GM12875 (cell line): ENCODE results near the gene HENMT1.
"Not testable (repeated sequence)": the region's sequence is repeated elsewhere in the genome, so short reads cannot be mapped to it uniquely, and the experiment has no call there.

Experiments used
- H3K4me3 ChIP-seq: one replicate; pipeline ENCODE4 v1.5.1; 2011; ENCODE audit warnings: low read depth, low read length, control low read depth
- TF ChIP-seq, protein P1 (sequence below): IDR thresholded peaks from 2 replicates; pipeline ENCODE4 v1.5.1; 2011; ENCODE audit warnings: low read depth, mild to moderate bottlenecking, control low read depth, inconsistent platforms, low read length, moderate library complexity, borderline replicate concordance; ENCODE audit not compliant: insufficient read depth

Gene HENMT1

DNA sequence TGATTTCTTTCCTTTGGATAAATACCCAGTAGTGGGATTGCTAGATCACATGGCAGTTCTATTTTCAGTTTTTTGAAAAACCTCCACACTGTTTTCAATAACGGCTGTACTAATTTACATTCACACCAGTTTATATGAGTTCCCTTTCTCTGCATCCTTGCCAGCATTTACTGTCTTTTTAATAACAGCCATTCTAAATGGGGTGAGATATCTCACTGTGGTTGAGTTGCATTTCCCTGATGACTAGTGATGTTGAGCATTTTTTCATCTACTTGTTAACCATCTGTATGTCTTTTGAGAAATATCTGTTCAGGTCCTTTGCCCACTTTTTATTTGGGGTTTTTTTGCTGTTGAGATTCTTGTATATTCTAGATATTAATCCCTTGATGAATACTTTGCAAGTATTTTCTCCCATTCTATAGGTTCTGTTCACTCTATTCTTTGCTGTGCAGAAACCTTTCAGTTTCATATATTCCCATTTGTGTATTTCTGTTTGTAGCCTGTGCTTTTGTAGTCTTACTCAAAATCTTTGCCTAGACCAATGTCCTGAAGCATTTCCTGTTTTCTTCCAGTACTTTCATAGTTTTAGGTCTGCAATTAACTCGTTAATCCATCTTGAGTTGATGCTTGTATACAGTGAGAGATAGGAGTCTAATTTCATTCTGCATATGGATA is 7.3 kb downstream of the HENMT1 start:
- TF ChIP-seq, protein P1, sequence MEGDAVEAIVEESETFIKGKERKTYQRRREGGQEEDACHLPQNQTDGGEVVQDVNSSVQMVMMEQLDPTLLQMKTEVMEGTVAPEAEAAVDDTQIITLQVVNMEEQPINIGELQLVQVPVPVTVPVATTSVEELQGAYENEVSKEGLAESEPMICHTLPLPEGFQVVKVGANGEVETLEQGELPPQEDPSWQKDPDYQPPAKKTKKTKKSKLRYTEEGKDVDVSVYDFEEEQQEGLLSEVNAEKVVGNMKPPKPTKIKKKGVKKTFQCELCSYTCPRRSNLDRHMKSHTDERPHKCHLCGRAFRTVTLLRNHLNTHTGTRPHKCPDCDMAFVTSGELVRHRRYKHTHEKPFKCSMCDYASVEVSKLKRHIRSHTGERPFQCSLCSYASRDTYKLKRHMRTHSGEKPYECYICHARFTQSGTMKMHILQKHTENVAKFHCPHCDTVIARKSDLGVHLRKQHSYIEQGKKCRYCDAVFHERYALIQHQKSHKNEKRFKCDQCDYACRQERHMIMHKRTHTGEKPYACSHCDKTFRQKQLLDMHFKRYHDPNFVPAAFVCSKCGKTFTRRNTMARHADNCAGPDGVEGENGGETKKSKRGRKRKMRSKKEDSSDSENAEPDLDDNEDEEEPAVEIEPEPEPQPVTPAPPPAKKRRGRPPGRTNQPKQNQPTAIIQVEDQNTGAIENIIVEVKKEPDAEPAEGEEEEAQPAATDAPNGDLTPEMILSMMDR, result no peak

DNA sequence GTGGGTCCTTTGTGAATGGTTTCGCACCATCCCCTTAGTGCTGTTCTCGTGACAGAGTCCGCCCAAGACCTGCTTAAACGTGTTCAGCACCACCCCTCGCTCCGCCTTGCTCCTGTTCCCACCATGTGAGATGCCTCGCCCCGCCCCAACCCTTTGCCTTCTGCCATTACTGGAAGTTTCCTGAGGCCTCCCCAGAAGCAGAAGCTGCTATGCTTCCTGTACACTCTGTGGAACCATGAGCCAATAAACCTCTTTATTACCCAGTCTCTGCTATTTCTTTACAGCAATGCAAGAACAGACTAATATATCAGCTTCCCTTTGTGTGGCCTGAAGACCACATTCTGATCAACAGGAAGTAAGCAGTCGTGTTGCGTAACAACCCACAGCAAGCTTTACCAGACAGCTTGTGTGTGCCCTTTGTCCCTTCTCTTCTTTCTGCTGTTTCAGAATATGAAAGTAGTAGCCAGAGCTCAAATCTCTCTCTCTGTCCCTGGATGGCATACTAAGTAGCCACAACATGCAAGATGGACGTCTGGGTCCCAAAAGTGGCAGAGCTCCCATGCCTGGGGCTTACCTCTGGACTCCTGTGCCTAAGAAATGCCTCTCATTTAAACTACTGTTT is 14.1 kb downstream of the HENMT1 start:
- TF ChIP-seq, protein P1, result no peak
- H3K4me3 ChIP-seq, result no peak overlapping the region

More for the DNA sequence above, 7.3 kb downstream of the HENMT1 start:
- H3K4me3 ChIP-seq, result no peak overlapping the region

DNA sequence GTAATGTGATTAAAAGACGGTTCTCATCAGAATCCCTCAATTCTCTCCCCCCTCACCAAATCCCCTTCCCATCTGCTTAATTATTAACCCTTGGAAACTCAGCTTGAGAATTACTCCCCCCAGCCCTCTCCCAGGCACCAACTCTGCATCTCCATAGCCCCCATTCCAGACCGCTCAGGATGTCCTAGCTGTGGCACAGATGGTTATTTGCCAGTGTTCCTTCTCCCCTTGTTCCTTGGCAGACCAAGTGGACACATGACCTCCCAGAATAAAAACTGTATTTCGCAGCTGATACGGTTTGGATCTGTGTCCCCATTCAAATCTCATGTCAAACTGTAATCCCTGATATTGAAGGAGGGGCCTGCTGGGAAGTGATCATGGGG is 14.6 kb downstream of the HENMT1 start:
- TF ChIP-seq, protein P1, result no peak

DNA sequence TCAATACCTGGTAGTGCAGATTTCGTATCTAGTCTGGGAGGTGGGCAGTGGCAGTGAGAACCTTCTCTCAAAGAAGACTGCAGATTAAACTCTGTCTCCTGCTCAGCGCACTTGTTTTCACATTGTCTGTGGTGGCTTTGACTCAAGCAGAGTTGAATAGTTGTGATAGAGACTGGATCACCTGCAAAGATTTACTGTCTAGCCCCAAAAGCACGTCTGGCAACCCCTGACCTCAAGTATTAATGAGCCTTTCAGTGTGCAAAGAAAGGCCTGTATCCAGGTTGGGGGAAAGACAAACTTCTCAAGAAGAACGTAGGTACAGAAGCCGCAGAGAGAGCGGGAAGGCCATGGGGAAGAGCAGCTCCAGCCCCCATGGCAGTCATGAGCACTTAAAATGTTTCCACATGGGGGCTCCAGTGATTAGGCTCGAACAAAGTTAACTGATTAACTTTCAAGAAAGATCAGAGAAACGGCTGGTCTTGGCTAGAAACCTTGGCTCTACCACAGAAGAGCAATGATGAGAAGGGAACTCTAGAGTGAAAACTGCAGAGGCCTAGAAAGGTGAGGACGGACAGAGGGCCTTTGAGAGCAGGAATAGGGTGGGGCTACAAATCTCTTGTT is 15.2 kb downstream of the HENMT1 start:
- TF ChIP-seq, protein P1, result no peak
- no peak overlapping the region for H3K4me3 ChIP-seq

More for the DNA sequence above, 14.6 kb downstream of the HENMT1 start:
- no peak overlapping the region for H3K4me3 ChIP-seq

DNA sequence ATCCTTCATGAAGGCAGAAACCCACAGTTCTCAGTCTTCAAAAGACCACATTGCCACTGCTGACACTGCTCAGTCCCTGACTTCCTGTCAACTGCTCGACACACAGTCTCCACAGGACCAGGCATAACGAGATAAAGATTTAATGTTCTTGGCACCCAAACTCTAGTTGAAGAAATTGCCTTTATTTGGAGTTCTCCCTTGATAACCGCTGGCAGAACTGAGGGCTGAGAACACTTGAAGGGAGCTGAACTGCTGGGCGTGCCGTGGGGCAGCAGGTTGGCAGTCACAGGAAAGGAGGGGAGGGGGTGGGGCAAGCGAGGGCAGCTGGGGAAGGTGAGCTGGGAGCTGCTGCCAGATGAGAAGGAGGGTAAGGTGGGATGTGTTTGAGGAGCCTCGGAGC is 15.9 kb downstream of the HENMT1 start:
- H3K4me3 ChIP-seq, result no peak overlapping the region
- TF ChIP-seq, protein P1, result no peak

DNA sequence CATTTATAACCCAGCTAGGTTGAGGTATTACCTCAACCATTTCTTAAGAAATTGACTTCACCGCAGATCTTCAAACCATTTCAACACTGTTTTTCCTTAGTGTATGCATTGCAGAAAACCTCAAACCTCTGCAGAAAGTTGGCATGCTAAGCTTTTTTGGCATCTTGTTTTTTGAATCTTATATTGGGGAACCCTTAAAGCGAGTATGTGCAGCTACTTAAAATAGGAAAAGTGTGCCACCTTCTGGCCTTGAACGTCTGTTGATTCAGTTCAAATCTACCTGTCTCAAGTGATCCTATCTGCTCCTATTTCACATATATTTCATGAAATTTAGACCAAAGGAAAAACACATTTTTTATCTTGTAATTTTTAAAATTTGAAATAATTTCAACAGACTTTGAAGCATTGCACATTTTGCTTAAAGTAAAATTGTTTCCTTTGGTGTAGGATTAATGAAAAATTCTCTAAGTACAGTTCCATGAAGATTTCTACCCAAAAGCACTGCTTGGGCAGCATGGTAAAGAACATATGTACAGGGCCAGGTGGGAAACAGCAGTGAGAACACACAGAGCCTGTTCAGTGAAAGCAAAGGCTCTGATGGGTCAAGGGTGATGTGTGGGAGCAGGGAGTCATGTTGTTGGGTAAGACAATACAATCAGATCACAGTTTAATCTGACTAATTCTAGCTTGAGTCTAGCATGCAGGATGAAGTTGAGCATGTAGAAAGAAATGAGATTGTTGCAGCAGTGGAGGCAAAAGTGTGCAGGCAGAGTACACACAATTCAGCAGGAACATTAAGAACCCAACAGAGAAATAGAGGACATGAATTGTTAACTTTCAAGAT is 17.2 kb downstream of the HENMT1 start:
- H3K4me3 ChIP-seq, result no peak overlapping the region
- TF ChIP-seq, protein P1, result peak; percentile 37; the same call in 1 of the 2 replicates

DNA sequence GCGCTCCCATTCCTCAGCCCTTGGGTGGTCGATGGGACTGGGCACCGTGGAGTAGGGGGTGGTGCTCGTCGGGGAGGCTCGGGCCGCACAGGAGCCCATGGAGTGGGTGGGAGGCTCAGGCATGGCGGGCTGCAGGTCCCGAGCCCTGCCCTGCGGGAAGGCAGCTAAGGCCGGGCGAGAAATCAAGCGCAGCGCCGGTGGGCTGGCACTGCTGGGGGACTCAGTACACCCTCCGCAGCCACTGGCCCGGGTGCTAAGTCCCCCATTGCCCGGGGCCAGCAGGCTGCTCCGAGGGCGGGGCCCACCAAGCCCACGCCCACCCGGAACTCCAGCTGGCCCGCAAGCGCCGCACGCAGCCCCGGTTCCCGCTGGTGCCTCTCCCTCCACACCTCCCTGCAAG is 20.0 kb downstream of the HENMT1 start:
- H3K4me3 ChIP-seq, result not testable (repeated sequence)
